Measurements from ENCODE around the gene C22orf42.
"Not testable (repeated sequence)": the region's sequence is repeated elsewhere in the genome, so short reads cannot be mapped to it uniquely, and the experiment has no call there.

Gene C22orf42

DNA sequence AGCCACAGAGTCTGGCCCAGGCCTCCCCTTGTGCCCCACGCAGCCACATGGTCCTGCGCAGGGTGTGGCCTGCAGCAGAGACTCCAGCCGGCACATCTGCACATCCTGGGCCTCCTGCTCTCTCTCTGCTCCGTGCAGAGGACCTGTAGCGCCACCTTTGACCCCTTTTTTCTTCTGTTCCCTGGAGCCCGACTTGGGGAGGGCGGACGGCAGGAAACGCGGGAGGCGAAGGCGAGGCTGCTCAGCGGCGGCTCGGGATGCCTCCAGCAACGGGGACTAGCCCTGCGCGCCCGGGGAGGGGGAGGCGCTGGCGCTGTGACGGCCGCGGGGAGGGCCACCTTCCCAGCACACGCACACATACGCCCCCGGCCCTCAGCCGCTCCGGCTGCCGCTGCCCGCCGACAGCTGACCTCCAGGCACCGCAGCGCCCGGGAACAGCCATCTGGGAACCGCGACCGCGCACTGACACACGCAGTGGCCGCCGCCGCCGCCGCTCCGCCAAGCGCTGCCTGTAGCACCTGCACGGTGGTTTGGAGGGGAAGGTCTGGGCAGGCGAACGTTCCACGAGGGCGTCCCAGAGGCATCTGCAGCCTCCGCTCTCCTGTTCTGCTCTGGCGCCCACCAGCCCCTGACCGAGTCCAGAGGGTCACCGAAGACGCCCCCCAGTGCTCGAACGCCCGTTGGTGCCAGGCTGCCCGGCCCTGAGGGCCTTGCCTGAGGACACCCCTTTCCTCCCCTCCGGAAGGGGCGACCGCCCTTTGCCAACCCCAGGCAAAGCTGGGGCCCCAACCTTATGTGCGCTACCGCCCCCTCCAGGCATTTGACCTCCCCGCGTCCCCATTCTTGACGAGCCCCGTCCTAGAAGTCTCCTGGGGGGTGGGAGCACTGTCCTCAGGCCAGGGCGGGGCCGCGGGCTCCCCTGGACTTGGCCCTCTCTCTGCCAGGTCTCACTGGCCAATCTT, 16.9 kb upstream of the C22orf42 start:
- TF ChIP-seq, protein P1, sequence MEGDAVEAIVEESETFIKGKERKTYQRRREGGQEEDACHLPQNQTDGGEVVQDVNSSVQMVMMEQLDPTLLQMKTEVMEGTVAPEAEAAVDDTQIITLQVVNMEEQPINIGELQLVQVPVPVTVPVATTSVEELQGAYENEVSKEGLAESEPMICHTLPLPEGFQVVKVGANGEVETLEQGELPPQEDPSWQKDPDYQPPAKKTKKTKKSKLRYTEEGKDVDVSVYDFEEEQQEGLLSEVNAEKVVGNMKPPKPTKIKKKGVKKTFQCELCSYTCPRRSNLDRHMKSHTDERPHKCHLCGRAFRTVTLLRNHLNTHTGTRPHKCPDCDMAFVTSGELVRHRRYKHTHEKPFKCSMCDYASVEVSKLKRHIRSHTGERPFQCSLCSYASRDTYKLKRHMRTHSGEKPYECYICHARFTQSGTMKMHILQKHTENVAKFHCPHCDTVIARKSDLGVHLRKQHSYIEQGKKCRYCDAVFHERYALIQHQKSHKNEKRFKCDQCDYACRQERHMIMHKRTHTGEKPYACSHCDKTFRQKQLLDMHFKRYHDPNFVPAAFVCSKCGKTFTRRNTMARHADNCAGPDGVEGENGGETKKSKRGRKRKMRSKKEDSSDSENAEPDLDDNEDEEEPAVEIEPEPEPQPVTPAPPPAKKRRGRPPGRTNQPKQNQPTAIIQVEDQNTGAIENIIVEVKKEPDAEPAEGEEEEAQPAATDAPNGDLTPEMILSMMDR (IDR thresholded peaks at IDR 0.05; ENCODE audit: extremely low read depth, missing control alignments) = no peak
- no peak for DNase-seq (ENCODE audit: low spot score)

DNA sequence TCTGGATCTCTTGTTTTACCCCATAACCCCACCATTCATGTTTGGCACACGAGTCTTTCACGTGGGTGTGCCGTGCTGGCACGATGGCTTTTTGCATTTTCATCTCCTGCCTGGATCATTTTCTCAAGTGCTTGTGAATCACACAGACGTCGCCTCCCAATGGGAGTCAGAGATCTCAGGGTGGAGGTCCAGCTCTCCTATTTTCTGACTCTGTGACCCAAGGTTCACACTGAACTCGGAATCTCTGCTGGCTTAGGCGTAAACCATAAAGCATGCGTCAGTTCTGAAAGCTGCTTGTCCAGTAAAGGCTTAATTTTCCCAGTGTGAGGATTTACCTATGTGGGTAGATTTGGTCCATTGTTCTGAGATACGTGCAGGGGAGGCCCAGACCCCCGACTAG, 16.0 kb upstream of the C22orf42 start:
- no peak for DNase-seq (ENCODE audit: low spot score)
- TF ChIP-seq, protein P1 (IDR thresholded peaks at IDR 0.05; ENCODE audit: extremely low read depth, missing control alignments) = no peak

DNA sequence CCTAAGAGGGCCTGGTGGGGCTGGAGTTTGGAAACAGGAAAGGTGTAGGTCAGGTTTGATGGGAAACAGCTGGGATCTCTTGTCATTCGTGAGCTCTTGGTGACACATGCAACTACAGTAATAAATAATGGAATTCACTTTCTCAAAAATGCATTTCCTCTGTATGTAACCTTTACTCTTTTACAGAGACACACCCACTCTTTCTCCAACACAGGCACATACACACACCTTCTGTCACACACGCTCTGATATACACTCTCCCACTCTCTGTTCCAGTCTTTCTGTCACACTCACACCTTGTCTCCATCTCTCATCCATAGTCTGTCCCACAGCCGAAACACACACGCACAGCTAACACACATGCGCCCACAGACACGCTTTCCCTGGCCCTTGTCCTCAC, 6.6 kb upstream of the C22orf42 start:
- DNase-seq (ENCODE audit: low spot score) = no peak
- TF ChIP-seq, protein P1 (IDR thresholded peaks at IDR 0.05; ENCODE audit: extremely low read depth, missing control alignments) = no peak

DNA sequence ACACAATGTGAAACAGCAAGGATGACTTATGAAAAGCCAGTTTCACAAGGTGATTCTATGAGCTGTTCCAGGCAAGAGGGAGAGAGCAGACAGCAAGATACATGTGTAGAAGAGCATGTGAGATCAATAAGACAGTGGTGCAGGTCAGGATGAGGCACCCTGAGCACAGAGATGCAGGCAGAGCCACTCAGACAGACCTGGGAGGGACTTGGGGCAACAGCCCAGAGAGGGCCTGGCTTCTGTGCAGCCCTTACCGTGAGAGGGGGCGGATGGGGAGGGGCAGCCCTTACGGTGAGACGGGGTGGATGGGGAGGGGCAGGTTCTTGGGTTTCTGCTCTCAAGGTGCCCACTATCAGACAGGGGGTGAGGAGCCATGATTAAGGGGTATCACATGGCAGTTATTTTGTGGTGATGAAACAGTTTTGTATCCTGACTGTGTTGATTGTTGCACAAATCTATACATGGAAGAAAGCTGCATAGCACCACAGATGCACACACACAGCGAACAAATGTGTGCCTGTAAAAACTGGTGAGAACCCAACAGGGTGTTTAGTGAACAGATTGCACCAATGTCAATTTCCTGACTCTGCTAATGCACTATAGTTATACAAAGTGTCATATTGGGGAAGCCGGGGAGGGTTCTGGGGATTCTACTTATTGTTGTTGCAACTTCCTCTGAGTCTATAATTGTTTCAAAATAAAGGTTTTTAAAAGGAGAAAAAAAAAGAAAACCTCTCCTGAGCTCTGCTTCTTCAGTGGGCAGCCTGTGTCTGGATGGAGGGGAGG, 5.2 kb upstream of the C22orf42 start:
- DNase-seq (ENCODE audit: low spot score) = no peak
- TF ChIP-seq, protein P1 (IDR thresholded peaks at IDR 0.05; ENCODE audit: extremely low read depth, missing control alignments) = no peak

DNA sequence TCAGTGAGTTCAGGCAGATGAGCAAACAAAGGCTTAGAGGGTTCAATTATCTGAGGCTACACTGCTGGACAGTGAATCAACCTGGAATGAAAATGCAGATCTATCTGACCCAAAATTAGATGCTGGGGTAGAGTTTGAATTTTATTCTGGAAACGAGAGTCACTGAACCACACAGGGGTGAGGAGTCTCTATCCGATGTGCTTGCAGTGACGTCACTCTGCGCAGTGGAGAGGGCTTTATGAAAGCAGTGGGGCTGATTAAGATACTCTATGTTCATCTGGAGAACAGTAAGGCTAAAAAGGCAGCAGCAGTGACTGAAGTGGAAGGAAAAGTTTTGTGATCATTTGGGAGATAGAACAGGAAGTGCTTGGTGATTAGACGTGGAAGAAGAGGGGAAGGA, 1.3 kb upstream of the C22orf42 start:
- DNase-seq (ENCODE audit: low spot score) = not testable (repeated sequence)

DNA sequence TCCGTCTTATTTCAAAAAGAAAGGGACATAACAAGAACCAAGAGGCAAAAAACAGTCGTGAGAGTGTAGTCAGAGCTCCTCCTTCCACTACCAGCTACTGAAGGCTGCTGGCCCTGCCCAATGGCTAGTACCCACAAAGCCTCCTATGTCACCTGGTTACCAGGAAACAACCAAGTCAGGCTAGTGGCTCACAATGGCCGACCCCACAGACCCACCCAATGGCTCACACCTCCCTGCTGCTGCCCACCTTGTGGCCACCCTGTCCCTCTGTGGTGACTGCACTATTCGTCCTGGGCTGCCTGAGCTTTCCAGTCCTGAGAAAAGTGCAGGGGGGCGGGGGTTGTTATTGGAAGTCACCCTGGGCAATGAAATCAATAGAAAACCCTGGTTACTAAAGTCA, 1.5 kb downstream of the C22orf42 start:
- not testable (repeated sequence) for DNase-seq (ENCODE audit: low spot score)

DNA sequence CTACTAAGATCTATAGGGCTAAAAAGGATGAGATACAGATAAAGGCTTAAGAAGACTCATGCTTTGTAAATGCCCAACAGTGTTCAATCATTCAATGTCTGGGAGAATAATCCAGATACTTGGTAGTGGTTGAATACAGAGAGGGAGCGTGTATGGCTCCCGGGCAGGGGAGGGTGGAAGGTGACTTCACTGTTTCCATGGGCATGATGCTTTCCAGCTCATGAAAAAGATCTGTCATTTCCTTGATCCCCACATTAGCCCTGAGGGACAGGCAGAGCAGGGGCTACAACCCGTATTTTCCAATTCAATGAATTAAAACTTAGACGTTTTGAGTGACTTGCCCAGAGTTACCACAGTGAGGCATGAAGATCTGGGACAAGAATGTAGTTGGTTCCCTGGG, 4.4 kb downstream of the C22orf42 start:
- DNase-seq (ENCODE audit: low spot score) = not testable (repeated sequence)

DNA sequence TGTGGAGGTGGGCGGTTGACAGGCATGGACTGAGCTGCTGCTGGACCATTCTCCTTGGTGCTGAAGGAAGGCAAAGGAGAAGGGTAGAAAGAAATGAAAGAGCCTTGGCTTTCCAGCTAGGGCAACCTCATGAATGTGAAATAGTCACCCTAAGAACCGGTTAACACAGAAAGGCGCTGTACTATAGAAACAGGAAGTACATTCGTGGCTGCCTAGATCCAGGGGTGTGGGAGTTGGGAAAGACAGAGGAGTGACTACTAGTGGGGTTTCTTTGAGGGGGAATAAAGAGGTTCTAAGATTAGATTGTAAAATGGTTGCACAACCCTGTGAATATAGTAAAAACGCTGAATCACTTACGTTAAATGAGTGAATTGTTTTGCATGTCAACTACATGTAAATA, 7.5 kb downstream of the C22orf42 start:
- DNase-seq (ENCODE audit: low spot score) = not testable (repeated sequence)

DNA sequence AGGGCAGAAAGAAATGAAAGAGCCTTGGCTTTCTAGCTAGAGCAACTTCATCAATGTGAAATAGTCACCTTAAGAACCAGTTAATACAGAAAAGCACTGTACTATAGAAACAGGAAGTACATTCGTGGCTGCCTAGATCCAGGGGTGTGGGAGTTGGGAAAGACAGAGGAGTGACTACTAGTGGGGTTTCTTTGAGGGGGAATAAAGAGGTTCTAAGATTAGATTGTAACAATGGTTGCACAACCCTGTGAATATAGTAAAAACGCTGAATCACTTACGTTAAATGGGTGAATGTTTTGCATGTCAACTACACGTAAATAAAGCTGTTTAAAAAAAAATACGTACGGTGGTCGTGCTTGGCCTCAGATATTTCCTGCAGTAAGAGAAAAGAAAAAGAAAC, 8.5 kb downstream of the C22orf42 start:
- not testable (repeated sequence) for DNase-seq (ENCODE audit: low spot score)

DNA sequence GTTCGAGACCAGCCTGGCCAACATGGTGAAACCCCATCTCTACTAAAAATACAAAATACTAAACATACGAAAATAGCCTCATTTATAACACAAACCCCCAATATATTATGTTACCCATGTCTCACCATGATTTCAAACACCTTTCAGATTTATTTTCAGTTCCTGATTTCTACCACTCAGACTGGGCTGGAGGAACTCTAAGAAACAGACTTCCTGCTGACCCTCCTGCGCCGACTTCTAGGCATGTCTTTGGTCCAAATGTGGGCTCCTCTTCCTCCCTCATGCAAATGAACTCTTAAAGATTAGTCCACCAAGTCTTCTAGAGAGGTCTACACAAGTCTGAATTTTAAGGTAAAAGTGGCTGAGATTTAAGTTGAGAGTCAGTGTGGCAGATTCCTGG, 10.7 kb downstream of the C22orf42 start:
- DNase-seq (ENCODE audit: low spot score) = not testable (repeated sequence)

DNA sequence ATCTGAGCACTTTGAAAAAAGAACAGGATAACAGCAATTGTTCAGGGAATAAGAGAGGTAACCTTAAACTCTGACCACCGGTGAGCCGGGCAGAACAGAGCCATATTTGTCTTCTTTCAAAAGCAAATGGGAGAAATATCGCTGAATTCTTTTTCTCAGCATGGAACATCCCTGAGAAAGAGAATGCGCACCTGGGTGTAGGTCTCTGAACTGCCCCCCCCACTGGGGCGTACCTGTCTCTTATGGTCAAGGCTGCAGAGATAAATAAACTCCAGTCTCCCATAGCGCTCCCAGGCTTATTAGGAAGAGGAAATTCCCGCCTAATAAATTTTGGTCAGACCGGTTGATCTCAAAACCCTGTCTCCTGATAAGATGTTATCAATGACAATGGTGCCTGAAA, 12.0 kb downstream of the C22orf42 start:
- not testable (repeated sequence) for DNase-seq (ENCODE audit: low spot score)

Measured in GM20000 (cell line).